Adipocyte (in vitro differentiated cells): Measurements from ENCODE around the gene TMEM82.

Experiments used
- DNase-seq: peaks from one replicate; pipeline ENCODE4 v3.0.0-alpha.2; 2015; ENCODE audit warnings: low read depth
- H3K27me3 ChIP-seq: replicated peaks from 2 replicates; pipeline ENCODE4 v1.7.0; 2013; ENCODE audit warnings: mild to moderate bottlenecking, low read length, moderate library complexity; ENCODE audit not compliant: control insufficient read depth, insufficient read depth
- H3K36me3 ChIP-seq: 2 replicates; pipeline ENCODE4 v1.7.0; 2013; ENCODE audit warnings: low read length, mild to moderate bottlenecking, moderate library complexity; ENCODE audit not compliant: control insufficient read depth, insufficient read depth, severe bottlenecking
- H3K4me1 ChIP-seq: 2 replicates; pipeline ENCODE4 v1.7.0; 2013; ENCODE audit warnings: mild to moderate bottlenecking, low read length, moderate library complexity; ENCODE audit not compliant: control insufficient read depth, insufficient read depth
- H3K4me3 ChIP-seq: 2 replicates; pipeline ENCODE4 v1.7.0; 2013; ENCODE audit warnings: mild to moderate bottlenecking, low read length, moderate library complexity
- H3K9ac ChIP-seq: 2 replicates; pipeline ENCODE4 v1.7.0; 2013; ENCODE audit warnings: mild to moderate bottlenecking, low read length, moderate library complexity
- H3K9me3 ChIP-seq: 2 replicates; pipeline ENCODE4 v1.7.0; 2013; ENCODE audit warnings: mild to moderate bottlenecking, low read length, moderate library complexity; ENCODE audit not compliant: control insufficient read depth

Gene TMEM82

GRCh38 chr1:15722411-15722810 lies 19.9 kb upstream of the TMEM82 start:
- H3K27me3 ChIP-seq = no peaks in the 10 kb centered on the region
- no peak overlapping the region for H3K4me3 ChIP-seq
- H3K9me3 ChIP-seq = no peaks in the 10 kb centered on the region
- H3K4me1 ChIP-seq = peaks cover 10% of the 10 kb centered on the region
- peak overlapping the region; percentile 37 for H3K9ac ChIP-seq
- H3K36me3 ChIP-seq = peaks cover 84% of the 10 kb centered on the region
- DNase-seq = no peak

GRCh38 chr1:15722836-15723532 lies 19.3 kb upstream of the TMEM82 start:
- H3K9ac ChIP-seq = peak overlapping the region; percentile 37
- H3K4me1 ChIP-seq = peaks cover 10% of the 10 kb centered on the region
- H3K36me3 ChIP-seq = peaks cover 84% of the 10 kb centered on the region
- H3K4me3 ChIP-seq = no peak overlapping the region
- H3K27me3 ChIP-seq = no peaks in the 10 kb centered on the region
- no peaks in the 10 kb centered on the region for H3K9me3 ChIP-seq
- peak; percentile 9 for DNase-seq

- Histone ChIP-seq H3K9me3 (no peaks in the 10 kb centered on the region), H3K4me1 (peaks cover 10% of the 10 kb centered on the region), H3K27me3 (no peaks in the 10 kb centered on the region), H3K36me3 (peaks cover 86% of the 10 kb centered on the region), H3K9ac (no peak overlapping the region), H3K4me3 (no peak overlapping the region)
- DNase-seq = no peak
Measured at GRCh38 chr1:15723631-15724246, 18.6 kb upstream of the TMEM82 start.

- Histone ChIP-seq H3K9me3 (no peaks in the 10 kb centered on the region), H3K36me3 (peaks cover 84% of the 10 kb centered on the region), H3K4me1 (peaks cover 10% of the 10 kb centered on the region), H3K9ac (no peak overlapping the region), H3K27me3 (no peaks in the 10 kb centered on the region), H3K4me3 (no peak overlapping the region)
- no peak for DNase-seq
Measured at GRCh38 chr1:15724949-15725880, 17.1 kb upstream of the TMEM82 start.

- no peak overlapping the region for H3K9ac ChIP-seq
- H3K27me3 ChIP-seq = no peaks in the 10 kb centered on the region
- no peak for DNase-seq
- H3K9me3 ChIP-seq = no peaks in the 10 kb centered on the region
- no peak overlapping the region for H3K4me3 ChIP-seq
- H3K4me1 ChIP-seq = peaks cover 10% of the 10 kb centered on the region
- H3K36me3 ChIP-seq = peaks cover 84% of the 10 kb centered on the region
Measured at GRCh38 chr1:15726508-15726907, 15.8 kb upstream of the TMEM82 start.

- no peak for DNase-seq
Measured at GRCh38 chr1:15727021-15727420, 15.3 kb upstream of the TMEM82 start.

GRCh38 chr1:15727424-15727823 lies 14.9 kb upstream of the TMEM82 start:
- no peak overlapping the region for H3K4me3 ChIP-seq
- no peaks in the 10 kb centered on the region for H3K9me3 ChIP-seq
- H3K4me1 ChIP-seq = peaks cover 10% of the 10 kb centered on the region
- no peak for DNase-seq
- H3K36me3 ChIP-seq = peaks cover 85% of the 10 kb centered on the region
- no peak overlapping the region for H3K9ac ChIP-seq
- no peaks in the 10 kb centered on the region for H3K27me3 ChIP-seq

More at GRCh38 chr1:15727021-15727420, 15.3 kb upstream of the TMEM82 start:
- Histone ChIP-seq H3K9ac (no peak overlapping the region), H3K9me3 (no peaks in the 10 kb centered on the region), H3K4me3 (no peak overlapping the region), H3K36me3 (peaks cover 84% of the 10 kb centered on the region), H3K4me1 (peaks cover 10% of the 10 kb centered on the region), H3K27me3 (no peaks in the 10 kb centered on the region)

- Histone ChIP-seq H3K36me3 (peaks cover 85% of the 10 kb centered on the region), H3K9me3 (no peaks in the 10 kb centered on the region), H3K4me3 (no peak overlapping the region), H3K27me3 (no peaks in the 10 kb centered on the region), H3K4me1 (peaks cover 4% of the 10 kb centered on the region), H3K9ac (no peak overlapping the region)
- DNase-seq = no peak
Measured at GRCh38 chr1:15727866-15728534, 14.3 kb upstream of the TMEM82 start.

GRCh38 chr1:15728937-15729657 lies 13.2 kb upstream of the TMEM82 start:
- Histone ChIP-seq H3K27me3 (no peaks in the 10 kb centered on the region), H3K4me3 (no peak overlapping the region), H3K36me3 (peaks cover 87% of the 10 kb centered on the region), H3K9me3 (no peaks in the 10 kb centered on the region), H3K9ac (no peak overlapping the region), H3K4me1 (no peaks in the 10 kb centered on the region)
- no peak for DNase-seq

- H3K9ac ChIP-seq = no peak overlapping the region
- no peak overlapping the region for H3K4me3 ChIP-seq
- no peaks in the 10 kb centered on the region for H3K9me3 ChIP-seq
- peaks cover 4% of the 10 kb centered on the region for H3K4me1 ChIP-seq
- H3K36me3 ChIP-seq = peaks cover 93% of the 10 kb centered on the region
- DNase-seq = no peak
- H3K27me3 ChIP-seq = no peaks in the 10 kb centered on the region
Measured at GRCh38 chr1:15730423-15730822, 11.9 kb upstream of the TMEM82 start.
